Stimulated activated CD4-positive, alpha-beta T cell treated with anti-CD3 and anti-CD28 coated beads, Interleukin-15, amount 100 ng/mL, for 1 hour (primary cell): Measurements from ENCODE around the gene MYO7A.

ENCODE experiments used
- DNase-seq, 2 donors: peaks; one replicate each; pipeline ENCODE4 v3.0.0-alpha.2; 2020; ENCODE audit warnings: low read depth in 1 of 2, low spot score in 1 of 2

Gene MYO7A

GRCh38 chr11:77111946-77112345 lies 16.1 kb upstream of the MYO7A start:
- no peak for DNase-seq

- no peak for DNase-seq
These were observed 15.2 kb upstream of the MYO7A start for GRCh38 chr11:77112641-77113381.

DNA sequence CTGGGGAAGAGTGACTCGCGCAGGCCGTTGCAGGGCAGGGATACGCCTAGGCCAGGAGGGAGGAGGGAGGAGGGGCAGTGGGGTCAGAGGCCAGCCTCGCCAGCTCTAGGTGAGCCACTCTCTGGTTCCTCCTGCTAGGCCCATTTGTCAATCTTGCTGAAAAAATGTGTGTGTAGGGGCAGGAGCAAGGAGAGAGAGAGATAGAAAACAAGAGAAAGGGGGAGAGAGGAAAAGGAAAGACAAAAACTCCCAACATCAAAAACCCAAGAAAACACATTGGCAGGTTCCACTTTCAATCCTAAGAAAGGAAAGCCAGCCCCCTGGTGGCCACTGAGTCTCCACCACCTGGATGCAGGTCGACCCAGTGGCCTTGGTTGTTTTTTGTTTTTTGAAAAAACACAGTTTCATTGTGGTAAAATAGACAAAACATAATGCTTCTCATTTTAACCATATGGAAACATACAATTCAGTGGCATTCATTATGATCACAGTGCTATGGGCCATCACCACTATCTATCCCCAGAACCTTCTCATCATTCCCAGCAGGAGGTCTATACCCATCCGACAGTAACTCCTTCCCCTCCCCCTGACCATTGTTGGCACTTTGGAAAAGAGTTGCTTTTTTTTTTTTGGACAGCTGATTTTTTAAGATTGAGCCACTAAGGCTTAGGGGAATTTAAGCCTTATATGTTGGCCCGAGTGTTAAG lies 14.5 kb upstream of the MYO7A start:
- no peak for DNase-seq

DNA sequence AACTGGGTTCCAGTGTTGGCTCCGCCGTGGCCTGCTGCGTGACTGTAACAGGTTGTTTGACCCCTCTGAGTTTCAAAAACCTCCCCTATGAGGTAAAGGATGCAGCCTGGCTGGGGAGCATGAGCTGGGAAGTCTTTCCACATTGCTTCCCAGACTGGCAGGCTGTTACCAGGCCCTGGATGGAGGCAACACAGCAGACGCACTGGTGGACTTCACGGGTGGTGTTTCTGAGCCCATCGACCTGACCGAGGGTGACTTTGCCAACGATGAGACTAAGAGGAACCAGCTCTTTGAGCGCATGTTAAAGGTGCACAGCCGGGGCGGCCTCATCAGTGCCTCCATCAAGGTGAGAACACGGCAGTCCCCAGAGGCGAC lies 14.0 kb upstream of the MYO7A start:
- DNase-seq: no peak

- DNase-seq: no peak
These were observed 12.8 kb upstream of the MYO7A start for GRCh38 chr11:77115181-77115611.

DNA sequence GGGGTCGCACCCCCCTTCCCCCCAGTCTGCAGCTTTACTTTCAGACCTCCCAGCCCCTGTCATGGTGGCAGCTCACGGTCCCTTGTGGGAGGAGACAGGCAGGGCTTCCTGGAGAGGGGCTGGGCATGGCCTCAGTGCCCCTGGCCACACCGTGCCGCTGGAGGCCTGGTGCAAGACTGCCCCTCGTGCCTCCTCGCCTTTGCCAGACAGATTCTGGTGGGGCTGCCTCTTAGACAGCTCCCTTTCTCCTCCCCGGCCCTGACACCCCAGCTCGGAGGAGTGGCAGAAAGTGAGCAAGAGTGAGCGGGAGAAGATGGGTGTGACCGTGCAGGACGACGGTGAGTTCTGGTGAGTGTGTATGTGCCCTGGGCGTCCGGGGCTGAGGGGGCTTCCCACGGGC lies 12.1 kb upstream of the MYO7A start:
- no peak for DNase-seq

DNA sequence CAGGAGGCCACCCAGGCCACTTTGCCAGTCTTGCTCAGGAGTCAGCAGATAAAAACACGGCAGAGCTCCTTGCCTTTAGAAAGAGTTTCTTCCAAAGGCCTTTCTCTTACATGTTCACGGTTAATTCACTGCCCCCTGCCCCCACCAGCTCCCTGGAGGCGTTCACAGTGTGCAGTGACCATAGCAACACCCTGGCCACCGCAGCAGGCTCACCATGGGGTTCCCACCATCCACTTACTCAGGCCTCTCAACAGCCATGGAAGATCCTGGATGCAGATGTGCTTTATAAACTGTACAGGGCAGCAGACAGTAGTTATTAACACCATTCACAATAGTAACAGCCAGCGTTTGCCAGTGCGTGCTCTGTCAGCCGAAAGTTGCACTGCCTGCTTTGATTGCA lies 10.6 kb upstream of the MYO7A start:
- DNase-seq: no peak

GRCh38 chr11:77118086-77118485 lies 10.0 kb upstream of the MYO7A start:
- no peak for DNase-seq

DNA sequence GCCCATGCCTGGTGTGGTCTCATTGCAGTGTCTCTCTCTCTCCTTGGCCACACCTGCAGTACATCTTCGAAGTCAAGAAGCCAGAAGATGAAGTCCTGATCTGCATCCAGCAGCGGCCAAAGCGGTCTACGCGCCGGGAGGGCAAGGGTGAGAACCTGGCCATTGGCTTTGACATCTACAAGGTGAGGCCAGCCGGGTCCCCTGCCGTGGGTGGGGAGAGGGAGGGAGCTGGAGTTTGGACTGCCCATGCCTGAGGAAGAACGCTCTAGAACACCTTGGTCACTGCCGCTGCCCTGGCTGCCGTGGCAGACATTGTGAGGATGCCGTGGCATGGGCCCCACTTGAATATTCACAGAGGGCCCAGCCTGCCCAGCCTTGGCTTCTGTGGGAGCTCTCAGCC lies 9.1 kb upstream of the MYO7A start:
- DNase-seq: no peak

- no peak for DNase-seq
These were observed 8.5 kb upstream of the MYO7A start for GRCh38 chr11:77119531-77119936.

GRCh38 chr11:77120571-77120970 lies 7.5 kb upstream of the MYO7A start:
- DNase-seq: no peak

DNA sequence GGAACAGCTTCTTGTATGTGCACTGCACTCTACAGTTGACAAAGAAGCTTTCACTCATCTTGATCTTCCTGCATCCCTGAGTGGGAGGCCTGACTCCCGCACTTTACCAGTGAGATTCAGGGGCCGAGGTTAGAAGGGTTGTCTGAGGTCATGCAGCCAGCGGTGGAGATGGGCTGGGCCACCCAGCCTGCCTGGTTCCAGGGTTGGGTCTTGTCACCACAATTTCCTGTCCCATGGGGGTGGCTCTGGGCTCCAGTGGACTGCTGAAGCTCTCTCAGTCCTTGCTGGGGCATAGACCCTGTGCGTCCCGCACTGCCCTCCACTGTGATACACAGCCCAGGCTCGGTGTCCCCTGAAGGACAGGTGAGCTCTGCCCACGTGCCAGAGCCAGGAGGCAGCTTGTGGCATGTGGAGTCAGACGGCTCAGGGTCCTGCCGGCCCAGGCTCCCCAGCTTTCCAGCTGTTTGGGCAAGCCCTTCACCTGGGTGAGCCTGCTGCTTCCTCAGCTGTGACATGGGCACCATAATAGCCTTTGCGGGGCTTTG lies 6.9 kb upstream of the MYO7A start:
- no peak for DNase-seq

DNA sequence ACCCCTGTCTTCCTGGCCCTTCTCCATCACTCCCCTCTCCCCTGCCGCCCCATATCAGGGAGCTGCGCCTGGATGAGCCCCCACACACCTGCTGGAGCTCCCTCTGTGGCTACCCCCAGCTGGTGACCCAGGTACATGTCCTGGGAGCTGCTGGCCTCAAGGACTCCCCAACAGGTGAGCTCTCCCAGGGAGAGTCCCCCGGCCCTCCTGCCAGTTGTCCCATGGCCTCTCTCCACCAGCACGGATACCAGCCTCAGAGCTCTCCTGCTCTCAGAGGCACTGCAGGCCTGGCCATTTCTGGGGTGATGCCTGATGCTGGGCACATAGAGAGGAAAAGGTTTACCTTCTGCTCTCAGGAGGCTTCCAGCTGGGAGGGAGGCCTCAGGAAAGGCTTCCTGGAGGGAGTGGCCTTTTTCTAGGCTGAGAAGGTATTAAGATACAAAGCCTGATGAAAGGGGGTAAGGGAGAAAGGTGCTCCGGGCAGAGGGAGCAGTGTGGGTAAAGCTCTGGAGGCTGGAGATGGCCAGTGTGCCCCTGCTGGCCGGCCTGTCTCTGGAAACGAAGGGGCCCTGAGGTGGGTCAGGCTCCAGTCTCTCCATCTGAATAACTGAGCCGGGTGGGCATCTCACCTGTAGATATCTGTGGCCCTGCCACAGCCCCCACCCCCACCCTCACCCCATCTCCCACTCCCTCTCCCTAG lies 6.0 kb upstream of the MYO7A start:
- no peak for DNase-seq

DNA sequence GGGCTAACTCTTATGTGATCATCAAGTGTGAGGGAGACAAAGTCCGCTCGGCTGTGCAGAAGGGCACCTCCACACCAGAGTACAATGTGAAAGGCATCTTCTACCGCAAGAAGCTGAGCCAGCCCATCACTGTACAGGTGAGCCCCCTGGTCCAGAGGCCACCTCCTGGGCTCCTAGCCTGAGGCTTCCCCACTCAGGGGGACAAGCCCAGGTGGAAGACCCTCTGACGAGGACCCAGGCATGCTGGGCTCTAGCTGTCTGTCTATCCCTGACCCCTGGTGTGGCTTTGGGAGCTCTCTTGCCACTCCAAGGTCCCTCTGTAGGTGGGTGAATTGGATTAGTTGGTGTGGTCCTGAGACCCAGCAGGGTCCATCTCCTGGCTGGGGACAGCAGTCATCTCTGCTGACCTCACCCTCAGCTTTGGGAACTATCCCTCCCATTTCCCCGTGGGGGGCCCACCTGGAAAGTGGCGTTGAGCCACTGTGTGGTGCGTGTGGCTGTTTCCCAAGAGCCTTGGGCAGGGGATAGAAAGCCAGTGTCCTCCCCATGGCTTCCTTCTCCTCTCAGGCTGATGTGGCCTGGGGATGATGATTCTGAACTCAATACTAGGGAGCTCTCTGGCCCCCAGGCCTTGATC lies 5.4 kb upstream of the MYO7A start:
- no peak for DNase-seq

- no peak for DNase-seq
These were observed 4.5 kb upstream of the MYO7A start for GRCh38 chr11:77123591-77123990.

GRCh38 chr11:77124041-77124440 lies 4.0 kb upstream of the MYO7A start:
- DNase-seq: no peak

- DNase-seq: no peak
These were observed 3.6 kb upstream of the MYO7A start for GRCh38 chr11:77124488-77124887.

GRCh38 chr11:77125191-77125590 lies 2.9 kb upstream of the MYO7A start:
- no peak for DNase-seq

GRCh38 chr11:77125695-77126094 lies 2.4 kb upstream of the MYO7A start:
- DNase-seq: no peak

GRCh38 chr11:77126156-77126775 lies 1.8 kb upstream of the MYO7A start:
- no peak for DNase-seq

DNA sequence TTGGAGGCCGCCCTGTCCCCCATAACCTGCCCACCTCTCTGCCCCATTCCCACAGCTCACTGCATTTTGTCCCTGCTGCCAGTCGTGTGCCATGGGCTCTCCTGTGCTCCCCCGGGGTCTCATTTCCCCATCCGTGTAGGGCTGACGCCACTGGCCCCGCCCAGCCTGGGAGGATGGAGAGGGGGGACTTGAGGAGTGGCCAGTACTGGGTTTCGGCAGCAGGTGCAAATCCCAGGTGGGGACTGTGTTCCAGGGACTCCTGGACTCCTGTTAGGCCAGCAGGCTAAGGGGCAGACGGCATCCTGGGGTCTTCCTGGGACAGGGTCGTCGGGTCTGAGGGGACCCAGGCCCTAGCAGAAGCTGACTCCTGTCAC lies 1.2 kb upstream of the MYO7A start:
- no peak for DNase-seq
